HCT116 (cell line): ENCODE measurements around the gene OR8A1.

Source experiments
- ATF3 ChIP-seq: IDR thresholded peaks from 2 replicates; pipeline ENCODE4 v1.6.1; 2012
- CTCF ChIP-seq, 3 experiments: fragments of 200-600 bp in 1 of 3; sonication (generic) in 1 of 3; IDR thresholded peaks in 2 of 3; conservative IDR thresholded peaks in 1 of 3; 2 replicates each; pipeline ENCODE4 v1.5.1; 2012 to 2017; ENCODE audit warnings: low read depth in 2 of 3, low read length in 2 of 3, antibody characterized with exemption in 1 of 3, borderline replicate concordance in 1 of 3, control low read depth in 1 of 3, mild to moderate bottlenecking in 1 of 3, mixed read lengths in 1 of 3, mixed run types in 1 of 3, moderate library complexity in 1 of 3; ENCODE audit not compliant: insufficient read depth in 1 of 3
- EGR1 ChIP-seq: IDR thresholded peaks from 2 replicates; pipeline ENCODE4 v1.6.1; 2012; ENCODE audit warnings: low read depth
- EZH2 ChIP-seq: fragments of 200-600 bp; sonication (generic); IDR thresholded peaks from 2 replicates; pipeline ENCODE4 v1.6.1; 2017; ENCODE audit warnings: antibody characterized with exemption, mixed run types
- FOSL1 ChIP-seq: IDR thresholded peaks from 2 replicates; pipeline ENCODE4 v1.6.1; 2012; ENCODE audit warnings: low read depth
- POLR2A ChIP-seq: IDR thresholded peaks from 2 replicates; pipeline ENCODE4 v1.7.0; 2011; ENCODE audit warnings: borderline replicate concordance; ENCODE audit not compliant: insufficient read depth, insufficient read length; ENCODE audit errors: extremely low read depth
- POLR2AphosphoS5 ChIP-seq: IDR thresholded peaks from 2 replicates; pipeline ENCODE4 v1.6.1; 2011; ENCODE audit warnings: mild to moderate bottlenecking, low read depth, low read length, moderate library complexity
- RAD21 ChIP-seq: IDR thresholded peaks from 2 replicates; pipeline ENCODE4 v1.6.1; 2012; ENCODE audit warnings: low read depth, mild to moderate bottlenecking
- TF ChIP-seq, protein P1 (sequence below): IDR thresholded peaks from 2 replicates; pipeline ENCODE4 v1.6.1; 2012; ENCODE audit warnings: low read depth

- TF ChIP-seq POLR2AphosphoS5 (no peak), CTCF (IDR thresholded peaks at IDR 0.05 in 2 of 3, conservative IDR thresholded peaks at IDR 0.05 in 1 of 3; ENCODE audit: borderline replicate concordance in 1 of 3, insufficient read depth in 1 of 3, low read depth in 2 of 3, low read length in 2 of 3) (no peak), RAD21 (no peak), FOSL1 (no peak), POLR2A (no peak), ATF3 (no peak), EGR1 (no peak), EZH2 (no peak)
- TF ChIP-seq, protein P1, sequence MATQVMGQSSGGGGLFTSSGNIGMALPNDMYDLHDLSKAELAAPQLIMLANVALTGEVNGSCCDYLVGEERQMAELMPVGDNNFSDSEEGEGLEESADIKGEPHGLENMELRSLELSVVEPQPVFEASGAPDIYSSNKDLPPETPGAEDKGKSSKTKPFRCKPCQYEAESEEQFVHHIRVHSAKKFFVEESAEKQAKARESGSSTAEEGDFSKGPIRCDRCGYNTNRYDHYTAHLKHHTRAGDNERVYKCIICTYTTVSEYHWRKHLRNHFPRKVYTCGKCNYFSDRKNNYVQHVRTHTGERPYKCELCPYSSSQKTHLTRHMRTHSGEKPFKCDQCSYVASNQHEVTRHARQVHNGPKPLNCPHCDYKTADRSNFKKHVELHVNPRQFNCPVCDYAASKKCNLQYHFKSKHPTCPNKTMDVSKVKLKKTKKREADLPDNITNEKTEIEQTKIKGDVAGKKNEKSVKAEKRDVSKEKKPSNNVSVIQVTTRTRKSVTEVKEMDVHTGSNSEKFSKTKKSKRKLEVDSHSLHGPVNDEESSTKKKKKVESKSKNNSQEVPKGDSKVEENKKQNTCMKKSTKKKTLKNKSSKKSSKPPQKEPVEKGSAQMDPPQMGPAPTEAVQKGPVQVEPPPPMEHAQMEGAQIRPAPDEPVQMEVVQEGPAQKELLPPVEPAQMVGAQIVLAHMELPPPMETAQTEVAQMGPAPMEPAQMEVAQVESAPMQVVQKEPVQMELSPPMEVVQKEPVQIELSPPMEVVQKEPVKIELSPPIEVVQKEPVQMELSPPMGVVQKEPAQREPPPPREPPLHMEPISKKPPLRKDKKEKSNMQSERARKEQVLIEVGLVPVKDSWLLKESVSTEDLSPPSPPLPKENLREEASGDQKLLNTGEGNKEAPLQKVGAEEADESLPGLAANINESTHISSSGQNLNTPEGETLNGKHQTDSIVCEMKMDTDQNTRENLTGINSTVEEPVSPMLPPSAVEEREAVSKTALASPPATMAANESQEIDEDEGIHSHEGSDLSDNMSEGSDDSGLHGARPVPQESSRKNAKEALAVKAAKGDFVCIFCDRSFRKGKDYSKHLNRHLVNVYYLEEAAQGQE, result no peak
Observed at GRCh38 chr11:124541204-124541603, 28.6 kb upstream of the OR8A1 start.
